H9 (cell line): Measurements from ENCODE around the gene COQ4. TPM values are rescaled to one million over a fixed set of nuclear protein-coding genes. Genes with fewer than 3 reads are reported as not detected.

ENCODE experiments used
- DNase-seq: peaks from one replicate; pipeline ENCODE4 v3.0.0-alpha.2; 2017
- H2AFZ ChIP-seq: one replicate; pipeline ENCODE4 v1.6.1; 2013; ENCODE audit warnings: mild to moderate bottlenecking, low read length, control low read depth, moderate library complexity
- H2AK5ac ChIP-seq: 2 replicates; pipeline ENCODE4 v1.6.1; 2013; ENCODE audit warnings: low read length, control low read depth, mixed read lengths; ENCODE audit not compliant: insufficient read length
- H2BK120ac ChIP-seq: one replicate; pipeline ENCODE4 v1.6.1; 2013; ENCODE audit warnings: low read depth, mild to moderate bottlenecking, low read length, control low read depth, inconsistent platforms; ENCODE audit not compliant: poor library complexity, severe bottlenecking
- H2BK12ac ChIP-seq: 2 replicates; pipeline ENCODE4 v1.6.1; 2013; ENCODE audit warnings: low read length, control low read depth, mixed read lengths, low read depth; ENCODE audit not compliant: insufficient read length
- H2BK15ac ChIP-seq: 2 replicates; pipeline ENCODE4 v1.6.1; 2013; ENCODE audit warnings: low read depth, low read length, control low read depth
- H2BK20ac ChIP-seq: one replicate; pipeline ENCODE4 v1.6.1; 2013; ENCODE audit warnings: low read depth, mild to moderate bottlenecking, low read length, control low read depth, inconsistent platforms; ENCODE audit not compliant: poor library complexity, severe bottlenecking
- H2BK5ac ChIP-seq: 2 replicates; pipeline ENCODE4 v1.6.1; 2013; ENCODE audit warnings: low read length, control low read depth, mixed read lengths; ENCODE audit not compliant: insufficient read length
- H3K14ac ChIP-seq: 2 replicates; pipeline ENCODE4 v1.6.1; 2013; ENCODE audit warnings: low read length, control low read depth; ENCODE audit not compliant: insufficient read depth
- H3K18ac ChIP-seq: 2 replicates; pipeline ENCODE4 v1.6.1; 2013; ENCODE audit warnings: low read depth, mild to moderate bottlenecking, mixed read lengths, low read length, control low read depth; ENCODE audit not compliant: insufficient read length
- H3K23ac ChIP-seq: 2 replicates; pipeline ENCODE4 v1.6.1; 2013; ENCODE audit warnings: low read length, control low read depth, mixed read lengths, low read depth; ENCODE audit not compliant: insufficient read length
- H3K23me2 ChIP-seq: 2 replicates; pipeline ENCODE4 v1.6.1; 2013; ENCODE audit warnings: low read depth, mild to moderate bottlenecking, mixed read lengths, low read length, control low read depth; ENCODE audit not compliant: insufficient read length, poor library complexity, severe bottlenecking
- H3K27ac ChIP-seq: 2 replicates; pipeline ENCODE4 v1.5.1; 2013; ENCODE audit warnings: low read length, control low read depth, mixed read lengths, low read depth; ENCODE audit not compliant: insufficient read length
- H3K27me3 ChIP-seq: 2 replicates; pipeline ENCODE4 v1.6.1; 2013; ENCODE audit warnings: low read length, control low read depth, inconsistent platforms; ENCODE audit not compliant: insufficient read depth
- H3K4ac ChIP-seq: 2 replicates; pipeline ENCODE4 v1.6.1; 2013; ENCODE audit warnings: low read depth, mild to moderate bottlenecking, control low read depth, inconsistent platforms, low read length, moderate library complexity
- H3K4me1 ChIP-seq: 2 replicates; pipeline ENCODE4 v1.6.1; 2013; ENCODE audit warnings: low read length, control low read depth, inconsistent platforms; ENCODE audit not compliant: insufficient read depth
- H3K4me2 ChIP-seq: 2 replicates; pipeline ENCODE4 v1.6.1; 2013; ENCODE audit warnings: low read length, control low read depth, mixed read lengths; ENCODE audit not compliant: insufficient read length, insufficient read depth
- H3K56ac ChIP-seq: 2 replicates; pipeline ENCODE4 v1.6.1; 2013; ENCODE audit warnings: low read depth, mild to moderate bottlenecking, mixed read lengths, low read length, control low read depth; ENCODE audit not compliant: insufficient read length
- H3K79me1 ChIP-seq: 2 replicates; pipeline ENCODE4 v1.6.1; 2013; ENCODE audit warnings: low read depth, mild to moderate bottlenecking, moderate library complexity, low read length, control low read depth, inconsistent platforms; ENCODE audit not compliant: insufficient read depth, poor library complexity, severe bottlenecking
- H3K79me2 ChIP-seq: 2 replicates; pipeline ENCODE4 v1.6.1; 2013; ENCODE audit warnings: low read length, control low read depth, inconsistent platforms; ENCODE audit not compliant: insufficient read depth
- H3K9ac ChIP-seq: 2 replicates; pipeline ENCODE4 v1.6.1; 2013; ENCODE audit warnings: low read length, control low read depth, mixed read lengths; ENCODE audit not compliant: insufficient read length; ENCODE audit errors: extremely low read depth
- H3K9me3 ChIP-seq: one replicate; pipeline ENCODE4 v1.6.1; 2013; ENCODE audit warnings: low read depth, low read length, inconsistent platforms; ENCODE audit not compliant: control insufficient read depth
- H3T11ph ChIP-seq: one replicate; pipeline ENCODE4 v1.6.1; 2013; ENCODE audit warnings: mild to moderate bottlenecking, low read length, control low read depth, inconsistent platforms
- H4K20me1 ChIP-seq: one replicate; pipeline ENCODE4 v1.6.1; 2013; ENCODE audit not compliant: control insufficient read depth, insufficient read length, insufficient read depth
- H4K5ac ChIP-seq: 2 replicates; pipeline ENCODE4 v1.6.1; 2013; ENCODE audit warnings: low read depth, mild to moderate bottlenecking, mixed read lengths, low read length, control low read depth; ENCODE audit not compliant: insufficient read length
- H4K8ac ChIP-seq: replicated peaks from 2 replicates; pipeline ENCODE4 v1.6.1; 2013; ENCODE audit warnings: low read length, control low read depth, mixed read lengths, low read depth; ENCODE audit not compliant: insufficient read length
- H4K91ac ChIP-seq: 2 replicates; pipeline ENCODE4 v1.6.1; 2013; ENCODE audit warnings: low read depth, mild to moderate bottlenecking, moderate library complexity, mixed read lengths, low read length, control low read depth; ENCODE audit not compliant: insufficient read length
- H3K27ac Mint-ChIP-seq, 3 experiments: 2 replicates in 2 of 3; 3 replicates in 1 of 3; pipeline ENCODE4 v1.8.0; 2020 to 2021; ENCODE audit warnings: mixed read lengths in 3 of 3, mild to moderate bottlenecking in 1 of 3, moderate library complexity in 1 of 3
- H3K27me3 Mint-ChIP-seq: 2 replicates; pipeline ENCODE4 v1.8.0; 2021; ENCODE audit warnings: low read depth, mild to moderate bottlenecking, moderate library complexity, mixed read lengths
- H3K36me3 Mint-ChIP-seq, 3 experiments: 2 replicates in 2 of 3; 3 replicates in 1 of 3; pipeline ENCODE4 v1.8.0; 2020 to 2021; ENCODE audit warnings: low read depth in 3 of 3, mixed read lengths in 3 of 3; ENCODE audit not compliant: insufficient read depth in 1 of 3
- H3K4me1 Mint-ChIP-seq, 2 experiments: 2 replicates each; pipeline ENCODE4 v1.8.0; 2020; ENCODE audit warnings: mixed read lengths in 2 of 2
- H3K4me3 Mint-ChIP-seq, 2 experiments: 2 replicates in 1 of 2; 3 replicates in 1 of 2; pipeline ENCODE4 v1.8.0; 2020 to 2021; ENCODE audit warnings: mild to moderate bottlenecking in 2 of 2, mixed read lengths in 2 of 2, moderate library complexity in 1 of 2
- H3K9me3 Mint-ChIP-seq, 2 experiments: 2 replicates in 1 of 2; 3 replicates in 1 of 2; pipeline ENCODE4 v1.8.0; 2020; ENCODE audit warnings: mild to moderate bottlenecking in 2 of 2, mixed read lengths in 2 of 2, moderate library complexity in 1 of 2
- CTCF ChIP-seq: fragments of 200-600 bp; sonication (generic); conservative IDR thresholded peaks from 3 replicates; pipeline ENCODE4 v1.8.0; 2021; ENCODE audit warnings: antibody characterized with exemption, mild to moderate bottlenecking
- WGBS: extraction: QIAGEN DNeasy Blood & Tissue Kit; methylation state at CpG from one replicate; pipeline ENCODE4 v1.1.7; 2013; ENCODE audit warnings: missing lambda C conversion rate, low lambda C conversion rate, mixed read lengths; ENCODE audit not compliant: insufficient read length; ENCODE audit errors: extremely low coverage; 5-methylcytosine and 5-hydroxymethylcytosine counted together
- total RNA-seq: library from RNA; stranded (reverse); gene quantifications from 2 replicates; pipeline ENCODE4 v1.2.1, GENCODE V29; 2021

Gene COQ4
- total RNA-seq, 1 experiment from 2014 or later = 38.4 TPM

GRCh38 chr9:128323791-128324190 lies 1.2 kb downstream of the COQ4 start:
- Histone ChIP-seq H3K23me2 (peaks cover 7% of the 10 kb centered on the region), H4K20me1 (no peaks in the 10 kb centered on the region), H4K5ac (no peak overlapping the region), H3K79me2 (peaks cover 2% of the 10 kb centered on the region; the same call in 1 of the 2 replicates), H2BK12ac (no peak overlapping the region), H3T11ph (no peak overlapping the region), H3K4ac (no peak overlapping the region), H3K18ac (no peak overlapping the region), H4K8ac (no peak overlapping the region), H2AFZ (no peak overlapping the region), H3K14ac (no peak overlapping the region), H3K4me2 (peak overlapping the region; percentile 47), H2BK5ac (no peak overlapping the region), H3K23ac (no peak overlapping the region), H3K9me3 (no peaks in the 10 kb centered on the region), H3K56ac (no peak overlapping the region), H2BK15ac (no peak overlapping the region), H3K27me3 (no peaks in the 10 kb centered on the region), H2AK5ac (no peak overlapping the region), H3K4me1 (no peaks in the 10 kb centered on the region), H3K9ac (no peak overlapping the region), H3K27ac (no peak overlapping the region), H2BK120ac (no peak overlapping the region), H4K91ac (no peak overlapping the region), H3K79me1 (peaks cover 3% of the 10 kb centered on the region), H2BK20ac (no peak overlapping the region)
- no peak for TF ChIP-seq CTCF
- Mint-ChIP-seq H3K36me3 (peaks cover 0 to 23% (median 12%) of the 10 kb centered on the region in 3 experiments; a peak in 6 of 7 replicates), H3K27me3 (no peaks in the 10 kb centered on the region), H3K9me3 (no peaks in the 10 kb centered on the region; a peak in 1 of 5 replicates), H3K4me3 (peak overlapping the region; percentile 98 to 99), H3K4me1 (peaks cover 6 to 12% of the 10 kb centered on the region in 2 experiments), H3K27ac (peak overlapping the region in 2 of 3 experiments; percentile 68 to 87; a peak in 2 of 7 replicates)
- no CpG with 5 or more reads among the region's 12 CpGs for WGBS
- DNase-seq = no peak
